OCI-LY1 (cell line): Measurements from ENCODE around the gene SORD.
"Not testable (repeated sequence)": the region's sequence is repeated elsewhere in the genome, so short reads cannot be mapped to it uniquely, and the experiment has no call there.

Experiments
- EZH2 ChIP-seq: fragments of 200-600 bp; sonication (generic), shearing (Covaris generic); IDR thresholded peaks from 2 replicates; pipeline ENCODE4 v1.8.0; 2017; ENCODE audit warnings: borderline replicate concordance, mixed run types, mild to moderate bottlenecking, antibody characterized with exemption, low read length, moderate library complexity, mixed read lengths
- TF ChIP-seq, protein P1 (sequence below): fragments of 200-600 bp; sonication (generic), shearing (Covaris generic); IDR thresholded peaks from 2 replicates; pipeline ENCODE4 v1.5.1; 2017; ENCODE audit warnings: mild to moderate bottlenecking, antibody characterized with exemption, low read length, moderate library complexity, mixed read lengths

DNA sequence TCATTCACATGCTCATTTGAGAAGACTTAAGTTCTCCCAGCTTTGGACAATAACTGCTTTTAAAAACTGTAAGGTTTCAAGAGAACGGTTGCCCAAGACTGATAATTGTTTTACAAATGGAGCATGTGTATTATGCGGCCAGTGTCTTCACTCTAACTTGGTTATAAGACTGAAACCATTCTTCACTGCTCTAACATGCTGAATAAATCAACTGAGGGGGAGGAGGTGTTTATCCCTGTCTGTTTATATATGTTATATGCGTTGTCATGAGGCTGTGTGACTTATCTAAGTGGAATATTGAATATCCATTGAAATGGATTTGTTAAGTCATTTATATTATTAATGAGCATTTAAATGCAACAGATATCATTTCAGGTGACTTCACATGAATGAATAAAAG is 25.4 kb upstream of the SORD start:
- TF ChIP-seq, protein P1, sequence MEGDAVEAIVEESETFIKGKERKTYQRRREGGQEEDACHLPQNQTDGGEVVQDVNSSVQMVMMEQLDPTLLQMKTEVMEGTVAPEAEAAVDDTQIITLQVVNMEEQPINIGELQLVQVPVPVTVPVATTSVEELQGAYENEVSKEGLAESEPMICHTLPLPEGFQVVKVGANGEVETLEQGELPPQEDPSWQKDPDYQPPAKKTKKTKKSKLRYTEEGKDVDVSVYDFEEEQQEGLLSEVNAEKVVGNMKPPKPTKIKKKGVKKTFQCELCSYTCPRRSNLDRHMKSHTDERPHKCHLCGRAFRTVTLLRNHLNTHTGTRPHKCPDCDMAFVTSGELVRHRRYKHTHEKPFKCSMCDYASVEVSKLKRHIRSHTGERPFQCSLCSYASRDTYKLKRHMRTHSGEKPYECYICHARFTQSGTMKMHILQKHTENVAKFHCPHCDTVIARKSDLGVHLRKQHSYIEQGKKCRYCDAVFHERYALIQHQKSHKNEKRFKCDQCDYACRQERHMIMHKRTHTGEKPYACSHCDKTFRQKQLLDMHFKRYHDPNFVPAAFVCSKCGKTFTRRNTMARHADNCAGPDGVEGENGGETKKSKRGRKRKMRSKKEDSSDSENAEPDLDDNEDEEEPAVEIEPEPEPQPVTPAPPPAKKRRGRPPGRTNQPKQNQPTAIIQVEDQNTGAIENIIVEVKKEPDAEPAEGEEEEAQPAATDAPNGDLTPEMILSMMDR = not testable (repeated sequence)
- not testable (repeated sequence) for TF ChIP-seq EZH2
